Testis (tissue), 2 donors: ENCODE measurements around the gene AKAP6.

Source experiments
- CTCF ChIP-seq, 3 experiments: fragments of 450-650 bp in 2 of 3; fragments of 200-600 bp in 1 of 3; sonication (generic) in 1 of 3; IDR thresholded peaks; one replicate each; pipeline ENCODE4 v1.5.1; 2016 to 2019; ENCODE audit warnings: antibody characterized with exemption in 3 of 3, mild to moderate bottlenecking in 2 of 3, moderate library complexity in 1 of 3
- POLR2A ChIP-seq: fragments of 450-650 bp; IDR thresholded peaks from one replicate; pipeline ENCODE4 v1.6.1; 2017; ENCODE audit warnings: antibody characterized with exemption, mild to moderate bottlenecking, moderate library complexity

DNA sequence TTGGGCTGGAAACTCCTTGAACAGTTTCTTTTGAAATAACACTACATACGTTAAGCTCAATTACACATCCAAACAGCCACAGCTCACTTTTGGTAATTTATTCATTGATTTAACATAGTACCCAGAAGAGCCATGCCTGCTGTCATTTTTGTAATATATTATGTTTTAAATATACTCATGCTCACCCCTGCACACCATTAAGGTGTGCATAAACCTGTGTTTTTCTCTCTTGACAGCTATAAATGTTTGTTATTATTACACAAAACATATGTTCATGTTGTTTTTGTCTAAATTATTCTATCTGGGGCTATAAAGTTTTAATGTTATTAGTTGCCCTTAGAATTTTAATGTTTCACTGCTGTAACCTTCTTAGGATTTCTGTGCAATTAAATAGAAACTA, 296.1 kb downstream of the AKAP6 start:
- TF ChIP-seq CTCF (IDR thresholded peaks at IDR 0.05) (no peak), POLR2A (no peak)
